ENCODE data around the gene AOX1. TPM values are rescaled to one million over a fixed set of nuclear protein-coding genes. Genes with fewer than 3 reads are reported as not detected.

AOX1 gene
- total and polyA plus RNA-seq, 9 of the 15 experiments (the other 6 are each of a cell fraction or from before 2014, with no cell fraction given) = 0.10 to 0.55 (median 0.20) TPM; not detected in 6

- TF ChIP-seq MGA (IDR thresholded peaks at IDR 0.05) (no peak), FIP1L1 (IDR thresholded peaks at IDR 0.05; ENCODE audit: low read depth, low read length, poor library complexity, severe bottlenecking) (no peak), ZBTB12 (CRISPR knock-in tag; IDR thresholded peaks at IDR 0.05) (no peak), MCM3 (IDR thresholded peaks at IDR 0.05) (no peak), ZNF609 (CRISPR knock-in tag; IDR thresholded peaks at IDR 0.05; ENCODE audit: borderline replicate concordance) (no peak)
Observed at GRCh38 chr2:200617156-200618053, 31.6 kb downstream of the AOX1 start (continued).

All from K562 (cell line).